Measurements from ENCODE around the gene REPS2.

REPS2 gene

GRCh38 chrX:17039826-17040225, 93.4 kb downstream of the REPS2 start:
- Histone ChIP-seq H3K4me1 (ENCODE audit: control insufficient read depth, low read length) (no peaks in the 10 kb centered on the region), H3K79me2 (ENCODE audit: control insufficient read depth, low read length) (no peaks in the 10 kb centered on the region), H3K36me3 (ENCODE audit: control insufficient read depth, low read length) (no peaks in the 10 kb centered on the region), H3K27ac (ENCODE audit: low read depth, low read length) (no peak overlapping the region), H3K9me2 (replicated peaks; ENCODE audit: control insufficient read depth, low read length) (no peaks in the 10 kb centered on the region), H4K20me1 (ENCODE audit: control insufficient read depth, insufficient read depth, low read depth, low read length) (no peaks in the 10 kb centered on the region), H3K9me3 (ENCODE audit: control insufficient read depth, insufficient read depth, low read length) (no peaks in the 10 kb centered on the region), H3K4me2 (ENCODE audit: low read length) (no peak overlapping the region), H3F3A (ENCODE audit: control insufficient read depth, insufficient read depth) (no peaks in the 10 kb centered on the region), H3K27me3 (ENCODE audit: control insufficient read depth, low read length) (no peaks in the 10 kb centered on the region), H3K4me3 (ENCODE audit: low read length) (no peak overlapping the region)
- no peak for TF ChIP-seq EZH2phosphoT487 (IDR thresholded peaks at IDR 0.05; ENCODE audit: borderline replicate concordance, low read length)
- TF ChIP-seq CTCF (IDR thresholded peaks at IDR 0.05; ENCODE audit: low read depth, low read length, poor library complexity, severe bottlenecking), result no peak

DNA sequence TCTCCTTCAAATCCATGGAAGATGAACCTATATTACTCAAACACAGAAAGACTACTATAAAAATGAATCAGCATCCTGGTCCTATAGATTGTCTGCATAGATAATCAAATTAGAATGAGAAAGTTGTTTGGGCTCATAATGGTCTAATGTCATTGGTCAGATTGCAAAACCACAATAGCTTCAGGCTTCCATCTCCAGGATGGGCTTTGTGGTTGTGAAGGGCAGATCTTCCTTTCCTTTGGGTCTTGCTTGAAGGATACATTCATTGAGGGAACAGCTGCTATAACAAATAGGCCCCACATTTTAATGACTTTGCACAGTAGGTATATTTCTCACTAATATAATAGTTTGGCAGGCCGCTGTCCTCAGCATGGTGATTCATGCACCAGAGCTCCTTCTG, 94.3 kb downstream of the REPS2 start:
- H3F3A ChIP-seq (ENCODE audit: control insufficient read depth, insufficient read depth), result no peaks in the 10 kb centered on the region
- no peaks in the 10 kb centered on the region for H3K4me1 ChIP-seq (ENCODE audit: control insufficient read depth, low read length)
- no peak for TF ChIP-seq CTCF (IDR thresholded peaks at IDR 0.05; ENCODE audit: low read depth, low read length, poor library complexity, severe bottlenecking)
- no peak for TF ChIP-seq EZH2phosphoT487 (IDR thresholded peaks at IDR 0.05; ENCODE audit: borderline replicate concordance, low read length)
- H3K4me3 ChIP-seq (ENCODE audit: low read length), result no peak overlapping the region
- no peak overlapping the region for H3K27ac ChIP-seq (ENCODE audit: low read depth, low read length)
- no peaks in the 10 kb centered on the region for H4K20me1 ChIP-seq (ENCODE audit: control insufficient read depth, insufficient read depth, low read depth, low read length)
- H3K4me2 ChIP-seq (ENCODE audit: low read length), result no peak overlapping the region
- H3K9me3 ChIP-seq (ENCODE audit: control insufficient read depth, insufficient read depth, low read length), result no peaks in the 10 kb centered on the region
- no peaks in the 10 kb centered on the region for H3K36me3 ChIP-seq (ENCODE audit: control insufficient read depth, low read length)
- no peaks in the 10 kb centered on the region for H3K79me2 ChIP-seq (ENCODE audit: control insufficient read depth, low read length)
- no peaks in the 10 kb centered on the region for H3K9me2 ChIP-seq (replicated peaks; ENCODE audit: control insufficient read depth, low read length)
- no peaks in the 10 kb centered on the region for H3K27me3 ChIP-seq (ENCODE audit: control insufficient read depth, low read length)

- TF ChIP-seq EZH2phosphoT487 (IDR thresholded peaks at IDR 0.05; ENCODE audit: borderline replicate concordance, low read length) (no peak), CTCF (IDR thresholded peaks at IDR 0.05; ENCODE audit: low read depth, low read length, poor library complexity, severe bottlenecking) (no peak)
- no peaks in the 10 kb centered on the region for H3F3A ChIP-seq (ENCODE audit: control insufficient read depth, insufficient read depth)
- H3K4me2 ChIP-seq (ENCODE audit: low read length), result no peak overlapping the region
- no peaks in the 10 kb centered on the region for H3K36me3 ChIP-seq (ENCODE audit: control insufficient read depth, low read length)
- H3K27me3 ChIP-seq (ENCODE audit: control insufficient read depth, low read length), result no peaks in the 10 kb centered on the region
- no peaks in the 10 kb centered on the region for H3K79me2 ChIP-seq (ENCODE audit: control insufficient read depth, low read length)
- H4K20me1 ChIP-seq (ENCODE audit: control insufficient read depth, insufficient read depth, low read depth, low read length), result no peaks in the 10 kb centered on the region
- no peaks in the 10 kb centered on the region for H3K4me1 ChIP-seq (ENCODE audit: control insufficient read depth, low read length)
- no peak overlapping the region for H3K27ac ChIP-seq (ENCODE audit: low read depth, low read length)
- no peak overlapping the region for H3K4me3 ChIP-seq (ENCODE audit: low read length)
- H3K9me2 ChIP-seq (replicated peaks; ENCODE audit: control insufficient read depth, low read length), result no peaks in the 10 kb centered on the region
- no peaks in the 10 kb centered on the region for H3K9me3 ChIP-seq (ENCODE audit: control insufficient read depth, insufficient read depth, low read length)
Measured at GRCh38 chrX:17042037-17042436, 95.6 kb downstream of the REPS2 start.

All from DOHH2 (cell line).